ENCODE results near the gene ZPBP.

- TF ChIP-seq CTCF (IDR thresholded peaks at IDR 0.05; ENCODE audit: poor library complexity) = no peak
- no peak for TF ChIP-seq EZH2 (IDR thresholded peaks at IDR 0.05; ENCODE audit: borderline replicate concordance)
- no peak for TF ChIP-seq EZH2phosphoT487 (IDR thresholded peaks at IDR 0.05; ENCODE audit: low read depth, severe bottlenecking, unreplicated experiment)
Observed at GRCh38 chr7:50125766-50126165, 32.7 kb upstream of the ZPBP start.

Data from hepatocyte (in vitro differentiated cells).